ENCODE measurements around the gene NCOA1. TPM values are rescaled to one million over a fixed set of nuclear protein-coding genes. Genes with fewer than 3 reads are reported as not detected.

NCOA1 gene
- polyA plus RNA-seq, 1 donor from 2014 or later: 23.0 TPM

- no peaks in the 10 kb centered on the region for H3K9me3 ChIP-seq (ENCODE audit: low read length)
- H2AFZ ChIP-seq (ENCODE audit: low read depth, low read length): no peak overlapping the region
- H3K27ac ChIP-seq (ENCODE audit: low read length): no peak overlapping the region
- H3K4me3 ChIP-seq (ENCODE audit: low read length): no peak overlapping the region
- H3K9me2 ChIP-seq (ENCODE audit: insufficient read depth, low read length): no peaks in the 10 kb centered on the region
- H3K79me2 ChIP-seq (replicated peaks; ENCODE audit: insufficient read depth, low read length): peaks cover 96% of the 10 kb centered on the region
- H3F3A ChIP-seq (ENCODE audit: insufficient read depth, low read length, poor library complexity, severe bottlenecking): no peaks in the 10 kb centered on the region
- H3K36me3 ChIP-seq (ENCODE audit: insufficient read depth, low read length): no peaks in the 10 kb centered on the region
- no peak overlapping the region for H3K4me2 ChIP-seq (ENCODE audit: low read length)
- peaks cover 2% of the 10 kb centered on the region for H4K20me1 ChIP-seq (ENCODE audit: insufficient read depth)
- H3K9ac ChIP-seq (ENCODE audit: low read length): no peak overlapping the region
- TF ChIP-seq EZH2 (IDR thresholded peaks at IDR 0.05; ENCODE audit: borderline replicate concordance, insufficient read depth, low read length, poor library complexity, severe bottlenecking) (no peak), SMC3 (conservative IDR thresholded peaks at IDR 0.05; ENCODE audit: poor library complexity) (no peak), CTCF (IDR thresholded peaks at IDR 0.05; ENCODE audit: poor library complexity, severe bottlenecking) (no peak), REST (IDR thresholded peaks at IDR 0.05; ENCODE audit: borderline replicate concordance) (no peak), EP300 (conservative IDR thresholded peaks at IDR 0.05; ENCODE audit: poor library complexity, severe bottlenecking) (no peak), TAF1 (IDR thresholded peaks at IDR 0.05; ENCODE audit: low read depth) (no peak)
- no peaks in the 10 kb centered on the region for H3K27me3 ChIP-seq (ENCODE audit: insufficient read depth, low read depth, low read length)
Measured at GRCh38 chr2:24498121-24498520, 7.1 kb downstream of the NCOA1 start.

GRCh38 chr2:24501813-24502212, 10.8 kb downstream of the NCOA1 start:
- Histone ChIP-seq H3K36me3 (ENCODE audit: insufficient read depth, low read length) (no peaks in the 10 kb centered on the region), H3K27me3 (ENCODE audit: insufficient read depth, low read depth, low read length) (no peaks in the 10 kb centered on the region), H3K9me2 (ENCODE audit: insufficient read depth, low read length) (no peaks in the 10 kb centered on the region), H2AFZ (ENCODE audit: low read depth, low read length) (no peak overlapping the region), H3F3A (ENCODE audit: insufficient read depth, low read length, poor library complexity, severe bottlenecking) (no peaks in the 10 kb centered on the region), H3K4me3 (ENCODE audit: low read length) (no peak overlapping the region), H3K9me3 (ENCODE audit: low read length) (no peaks in the 10 kb centered on the region), H3K4me2 (ENCODE audit: low read length) (no peak overlapping the region), H4K20me1 (ENCODE audit: insufficient read depth) (peaks cover 6% of the 10 kb centered on the region), H3K79me2 (replicated peaks; ENCODE audit: insufficient read depth, low read length) (peaks cover 95% of the 10 kb centered on the region), H3K27ac (ENCODE audit: low read length) (no peak overlapping the region), H3K9ac (ENCODE audit: low read length) (no peak overlapping the region)
- TF ChIP-seq EP300 (conservative IDR thresholded peaks at IDR 0.05; ENCODE audit: poor library complexity, severe bottlenecking): no peak
- TF ChIP-seq SMC3 (conservative IDR thresholded peaks at IDR 0.05; ENCODE audit: poor library complexity): no peak
- no peak for TF ChIP-seq CTCF (IDR thresholded peaks at IDR 0.05; ENCODE audit: poor library complexity, severe bottlenecking)
- TF ChIP-seq MXI1 (conservative IDR thresholded peaks at IDR 0.05; ENCODE audit: poor library complexity, severe bottlenecking): no peak
- no peak for TF ChIP-seq TAF1 (IDR thresholded peaks at IDR 0.05; ENCODE audit: low read depth)
- TF ChIP-seq REST (IDR thresholded peaks at IDR 0.05; ENCODE audit: borderline replicate concordance): no peak
- no peak for TF ChIP-seq POLR2AphosphoS5 (IDR thresholded peaks at IDR 0.05)
- no peak for TF ChIP-seq RAD21 (conservative IDR thresholded peaks at IDR 0.05)
- no peak for TF ChIP-seq EZH2 (IDR thresholded peaks at IDR 0.05; ENCODE audit: borderline replicate concordance, insufficient read depth, low read length, poor library complexity, severe bottlenecking)
